ENCODE measurements around the gene NXPE3.

NXPE3 gene

GRCh38 chr3:101853982-101854381 lies 75.0 kb downstream of the NXPE3 start:
- H3K4me3 ChIP-seq (ENCODE audit: low read depth, low read length), result no peak overlapping the region
- TF ChIP-seq CTCF (IDR thresholded peaks at IDR 0.05; ENCODE audit: insufficient read depth, low read length, missing control alignments), result no peak
- CTCF ChIA-PET, result interaction anchor here (1.4 to 4.9 kb wide), 4 partner anchors 44 to 375 kb away, joined by 3 to 42 read pairs (median 8); no protein-coding TSS in a partner anchor
- POLR2A ChIA-PET, result interaction anchor here (1.3 kb wide), 1 partner anchor 153 kb away, joined by 3 read pairs; no protein-coding TSS in a partner anchor
- no peak for DNase-seq (ENCODE audit: low read depth, low spot score)

- CTCF ChIA-PET, result interaction anchor here (1.2 to 4.9 kb wide), 4 partner anchors 32 to 371 kb away, joined by 3 to 42 read pairs (median 7); no protein-coding TSS in a partner anchor
- no peak overlapping the region for H3K4me3 ChIP-seq (ENCODE audit: low read depth, low read length)
- no peak for TF ChIP-seq CTCF (IDR thresholded peaks at IDR 0.05; ENCODE audit: insufficient read depth, low read length, missing control alignments)
- POLR2A ChIA-PET, result no interaction called here
- DNase-seq (ENCODE audit: low read depth, low spot score), result no peak
Measured at GRCh38 chr3:101854608-101855304, 75.7 kb downstream of the NXPE3 start.

GRCh38 chr3:101857301-101857741 lies 78.3 kb downstream of the NXPE3 start:
- H3K4me3 ChIP-seq (ENCODE audit: low read depth, low read length), result no peak overlapping the region
- POLR2A ChIA-PET, result interaction anchor here (1.1 kb wide), 1 partner anchor 82 kb away, joined by 4 read pairs; no protein-coding TSS in a partner anchor
- TF ChIP-seq CTCF (IDR thresholded peaks at IDR 0.05; ENCODE audit: insufficient read depth, low read length, missing control alignments), result no peak
- no peak for DNase-seq (ENCODE audit: low read depth, low spot score)
- CTCF ChIA-PET, result interaction anchor here (0.6 to 1.5 kb wide), 5 partner anchors 8 to 371 kb away, joined by 3 to 12 read pairs (median 4); partner anchors contain the start of gene NFKBIZ

- no peak overlapping the region for H3K4me3 ChIP-seq (ENCODE audit: low read depth, low read length)
- ChIA-PET CTCF (interaction anchor here (1.0 to 2.7 kb wide), 3 partner anchors 9 to 367 kb away, joined by 3 to 21 read pairs (median 5); no protein-coding TSS in a partner anchor), POLR2A (interaction anchor here (1.4 to 4.2 kb wide), 2 partner anchors 9 to 320 kb away, joined by 5 to 26 read pairs; partner anchors contain the start of gene NFKBIZ)
- no peak for DNase-seq (ENCODE audit: low read depth, low spot score)
- TF ChIP-seq CTCF (IDR thresholded peaks at IDR 0.05; ENCODE audit: insufficient read depth, low read length, missing control alignments), result no peak
Measured at GRCh38 chr3:101858464-101859030, 79.5 kb downstream of the NXPE3 start.

- ChIA-PET CTCF (interaction anchor here (2.7 kb wide), 1 partner anchor 365 kb away, joined by 21 read pairs; no protein-coding TSS in a partner anchor), POLR2A (interaction anchor here (4.2 kb wide), 1 partner anchor 11 kb away, joined by 26 read pairs; the partner anchor contains the start of gene NFKBIZ)
- TF ChIP-seq CTCF (IDR thresholded peaks at IDR 0.05; ENCODE audit: insufficient read depth, low read length, missing control alignments), result no peak
- no peak overlapping the region for H3K4me3 ChIP-seq (ENCODE audit: low read depth, low read length)
- DNase-seq (ENCODE audit: low read depth, low spot score), result no peak
Measured at GRCh38 chr3:101859882-101860448, 81.0 kb downstream of the NXPE3 start.
